HPDE6-E6E7 (cell line): ENCODE data around the gene SMO.
"Not testable (repeated sequence)": the region's sequence is repeated elsewhere in the genome, so short reads cannot be mapped to it uniquely, and the experiment has no call there.

Experiments
- DNase-seq: peaks from one replicate; pipeline ENCODE4 v3.0.0; 2011; ENCODE audit warnings: missing footprints; ENCODE audit errors: extremely low spot score

SMO gene

GRCh38 chr7:129240119-129240820, 51.8 kb downstream of the SMO start:
- DNase-seq: no peak

GRCh38 chr7:129244220-129244619, 55.8 kb downstream of the SMO start:
- no peak for DNase-seq

GRCh38 chr7:129245533-129245932, 57.1 kb downstream of the SMO start:
- DNase-seq: no peak

GRCh38 chr7:129247087-129247486, 58.7 kb downstream of the SMO start:
- no peak for DNase-seq

- DNase-seq: no peak
These were observed 63.7 kb downstream of the SMO start for GRCh38 chr7:129252128-129252527.

- not testable (repeated sequence) for DNase-seq
These were observed 64.2 kb downstream of the SMO start for GRCh38 chr7:129252603-129253002.

GRCh38 chr7:129255800-129256199, 67.4 kb downstream of the SMO start:
- DNase-seq: no peak

GRCh38 chr7:129256221-129256620, 67.8 kb downstream of the SMO start:
- DNase-seq: no peak

- no peak for DNase-seq
These were observed 68.7 kb downstream of the SMO start for GRCh38 chr7:129257168-129257567.

GRCh38 chr7:129258649-129259389, 70.4 kb downstream of the SMO start:
- no peak for DNase-seq

- DNase-seq: no peak
These were observed 73.9 kb downstream of the SMO start for GRCh38 chr7:129262324-129262723.
